IMR-90 (cell line): ENCODE data around the gene AXIN1. TPM values are rescaled to one million over a fixed set of nuclear protein-coding genes. Genes with fewer than 3 reads are reported as not detected.

Experiments used
- ATAC-seq: fragments of 200-7000 bp; cut with Tn5 transposase; 2 replicates; pipeline ENCODE4 v1.9.1; 2020; ENCODE audit warnings: low read depth, mild to moderate bottlenecking, moderate library complexity
- BruUV-seq: library from RNA; stranded (reverse); fragments of 400-500 nt; replicated peaks from 2 replicates; lab custom pipeline; 2021; lab: Mats Ljungman, UMichigan
- CTCF ChIA-PET: fragments of 300-600 bp; formaldehyde crosslinking; extraction: SDS; loops from one replicate; lab custom pipeline; 2021; ENCODE audit warnings: antibody characterized with exemption; lab: Yijun Ruan, JAX
- POLR2A ChIA-PET: fragments of 300-600 bp; sonication (Branson Sonifier 250); formaldehyde crosslinking; loops from one replicate; lab custom pipeline; 2022; ENCODE audit warnings: antibody characterized with exemption; ENCODE audit not compliant: unreplicated experiment; lab: Charles Lee
- DNase-seq: peaks from one replicate; pipeline ENCODE4 v3.0.0; 2013
- H2AFZ ChIP-seq: replicated peaks from 2 replicates; pipeline ENCODE3; 2013; ENCODE audit warnings: low read length, mild to moderate bottlenecking; ENCODE audit not compliant: poor library complexity
- H2AK5ac ChIP-seq: 2 replicates; pipeline ENCODE4 v1.6.1; 2013; ENCODE audit warnings: low read depth, low read length, inconsistent platforms
- H2AK9ac ChIP-seq: replicated peaks from 2 replicates; pipeline ENCODE3; 2013; ENCODE audit warnings: mild to moderate bottlenecking, low read depth, low read length, moderate library complexity; ENCODE audit not compliant: poor library complexity
- H2BK120ac ChIP-seq: 2 replicates; pipeline ENCODE4 v1.6.1; 2013; ENCODE audit warnings: low read depth, low read length, inconsistent platforms
- H2BK15ac ChIP-seq: 3 replicates; pipeline ENCODE4 v1.6.1; 2013; ENCODE audit warnings: low read depth, low read length, inconsistent platforms
- H2BK20ac ChIP-seq: 2 replicates; pipeline ENCODE4 v1.6.1; 2013; ENCODE audit warnings: low read depth, mild to moderate bottlenecking, inconsistent platforms, low read length, moderate library complexity
- H2BK5ac ChIP-seq: 2 replicates; pipeline ENCODE4 v1.6.1; 2013; ENCODE audit warnings: mild to moderate bottlenecking, low read depth, low read length, inconsistent platforms; ENCODE audit not compliant: poor library complexity, severe bottlenecking
- H3K14ac ChIP-seq: replicated peaks from 2 replicates; pipeline ENCODE4 v1.6.1; 2013; ENCODE audit warnings: low read depth, low read length, inconsistent platforms
- H3K18ac ChIP-seq: 2 replicates; pipeline ENCODE4 v1.6.1; 2013; ENCODE audit warnings: low read depth, low read length, control low read depth
- H3K23ac ChIP-seq: 2 replicates; pipeline ENCODE4 v1.6.1; 2013; ENCODE audit warnings: low read depth, low read length, inconsistent platforms
- H3K27ac ChIP-seq: 2 replicates; pipeline ENCODE4 v1.5.1; 2013; ENCODE audit warnings: mild to moderate bottlenecking, control low read depth, low read length; ENCODE audit not compliant: insufficient read depth
- H3K27me3 ChIP-seq: 2 replicates; pipeline ENCODE4 v1.6.1; 2013; ENCODE audit warnings: low read length; ENCODE audit not compliant: control insufficient read depth, insufficient read depth
- H3K36me3 ChIP-seq: 2 replicates; pipeline ENCODE4 v1.6.1; 2013; ENCODE audit warnings: low read length, mixed read lengths; ENCODE audit not compliant: control insufficient read depth, insufficient read depth
- H3K4ac ChIP-seq: 2 replicates; pipeline ENCODE4 v1.6.1; 2013; ENCODE audit warnings: low read depth, low read length, inconsistent platforms
- H3K4me1 ChIP-seq: 2 replicates; pipeline ENCODE4 v1.6.1; 2013; ENCODE audit warnings: low read length, mixed read lengths; ENCODE audit not compliant: control insufficient read depth, insufficient read depth
- H3K4me2 ChIP-seq: 2 replicates; pipeline ENCODE4 v1.6.1; 2013; ENCODE audit warnings: low read depth, mild to moderate bottlenecking, control low read depth, low read length, moderate library complexity
- H3K4me3 ChIP-seq: 2 replicates; pipeline ENCODE4 v1.5.1; 2013; ENCODE audit warnings: low read depth, mild to moderate bottlenecking, control low read depth, low read length, moderate library complexity; ENCODE audit not compliant: insufficient read depth
- H3K56ac ChIP-seq: 2 replicates; pipeline ENCODE4 v1.6.1; 2013; ENCODE audit warnings: low read length, inconsistent platforms; ENCODE audit not compliant: insufficient read depth; ENCODE audit errors: extremely low read depth
- H3K79me1 ChIP-seq, 2 experiments: 2 replicates each; pipeline ENCODE4 v1.6.1; 2013; ENCODE audit warnings: low read length in 2 of 2, inconsistent platforms in 1 of 2, low read depth in 1 of 2
- H3K9ac ChIP-seq: 2 replicates; pipeline ENCODE4 v1.6.1; 2013; ENCODE audit warnings: low read depth, low read length, control low read depth
- H3K9me1 ChIP-seq: 2 replicates; pipeline ENCODE4 v1.6.1; 2013; ENCODE audit warnings: low read length, inconsistent platforms; ENCODE audit not compliant: insufficient read depth
- H3K9me3 ChIP-seq: 2 replicates; pipeline ENCODE4 v1.6.1; 2013; ENCODE audit warnings: low read length; ENCODE audit not compliant: control insufficient read depth, insufficient read depth
- H4K20me1 ChIP-seq: 2 replicates; pipeline ENCODE4 v1.6.1; 2013; ENCODE audit warnings: low read length, inconsistent platforms; ENCODE audit not compliant: insufficient read depth
- H4K5ac ChIP-seq: 2 replicates; pipeline ENCODE4 v1.6.1; 2013; ENCODE audit warnings: mild to moderate bottlenecking, low read depth, low read length, control low read depth
- H4K8ac ChIP-seq, 2 experiments: 2 replicates each; pipeline ENCODE4 v1.6.1; 2013; ENCODE audit warnings: low read depth in 2 of 2, low read length in 2 of 2, control low read depth in 1 of 2, inconsistent platforms in 1 of 2
- H4K91ac ChIP-seq: 2 replicates; pipeline ENCODE4 v1.6.1; 2013; ENCODE audit warnings: low read depth, low read length, inconsistent platforms; ENCODE audit not compliant: insufficient read depth
- RAD21 ChIP-seq: IDR thresholded peaks from 2 replicates; pipeline ENCODE4 v1.6.1; 2012; ENCODE audit warnings: low read length, improper control_type of control experiment
- WGBS, 2 experiments: methylation state at CpG; one replicate each; pipeline versions ENCODE4 v1.1.5 to v1.1.7; 2013; ENCODE audit warnings: missing lambda C conversion rate in 2 of 2; ENCODE audit not compliant: insufficient read length in 1 of 2; ENCODE audit errors: extremely low coverage in 2 of 2; 5-methylcytosine and 5-hydroxymethylcytosine counted together
- dilution Hi-C: fragments of 300-500 bp; cut with HindIII; formaldehyde crosslinking; loops from one replicate; pipeline ENCODE4 v1.14.3; 2018; ENCODE audit warnings: low sequenced_read_pairs; ENCODE audit not compliant: unreplicated experiment
- in situ Hi-C: fragments of 300-500 bp; cut with MboI; formaldehyde crosslinking; loops from 3 replicates; pipeline ENCODE4 v1.14.3; 2019; ENCODE audit warnings: low sequenced_read_pairs, inconsistent platforms, mixed read lengths
- intact Hi-C: fragments of 100-400 bp; cut with micrococcal nuclease; formaldehyde crosslinking; loops from 2 replicates; pipeline ENCODE4 v1.10.0; 2022
- polyA plus RNA-seq, 3 experiments: library from polyadenylated mRNA; depleted of rRNA; stranded (reverse); fragments of >200 nt; gene quantifications; 2 replicates each; pipeline ENCODE4 v1.2.3, GENCODE V29; 2012; ENCODE audit warnings: low replicate concordance in 1 of 3
- total RNA-seq: library from RNA; depleted of rRNA; stranded (reverse); fragments of >200 nt; gene quantifications from 2 replicates; pipeline ENCODE4 v1.2.3, GENCODE V29; 2012

The AXIN1 gene
- total and polyA plus RNA-seq, 2 of the 4 experiments (the other 2 are of a cell fraction): 10.9 to 14.2 TPM

- Histone ChIP-seq H2BK120ac (no peak overlapping the region), H3K4me3 (no peak overlapping the region), H2BK20ac (no peak overlapping the region), H2BK15ac (no peak overlapping the region), H3K4ac (no peak overlapping the region), H3K18ac (no peak overlapping the region), H3K36me3 (peaks cover 56% of the 10 kb centered on the region), H4K8ac (no peak overlapping the region), H4K20me1 (peaks cover 12% of the 10 kb centered on the region), H2AFZ (no peak overlapping the region), H2BK5ac (no peak overlapping the region), H3K23ac (no peak overlapping the region), H3K4me1 (peaks cover 6% of the 10 kb centered on the region; the same call in 1 of the 2 replicates), H3K4me2 (no peak overlapping the region), H2AK9ac (no peak overlapping the region), H3K9me3 (no peaks in the 10 kb centered on the region), H2AK5ac (no peak overlapping the region), H3K9me1 (no peaks in the 10 kb centered on the region), H3K56ac (no peak overlapping the region), H3K27ac (no peak overlapping the region), H3K9ac (no peak overlapping the region), H4K5ac (no peak overlapping the region), H4K91ac (no peak overlapping the region), H3K14ac (no peak overlapping the region), H3K27me3 (no peaks in the 10 kb centered on the region), H3K79me1 (peaks cover 4 to 16% of the 10 kb centered on the region in 2 experiments; a peak in 3 of 4 replicates)
- BruUV-seq: no TSS peak
- dilution Hi-C loops: no loop called here
- in situ Hi-C loops: no loop called here
- POLR2A ChIA-PET: no interaction called here
- DNase-seq (no peak), ATAC-seq (no peak)
- intact Hi-C loops: no loop called here
- TF ChIP-seq RAD21: no peak
- CTCF ChIA-PET: no interaction called here
- 95% methylated on average over 9 of the region's 9 CpGs; no CpG with 5 or more reads in 1 of the 2 experiments for WGBS, 2 experiments
Measured at GRCh38 chr16:374616-374926, 22.0 kb upstream of the AXIN1 start.
